Natural killer cell (primary cell): ENCODE measurements around the gene OAT. TPM values are rescaled to one million over a fixed set of nuclear protein-coding genes. Genes with fewer than 3 reads are reported as not detected.

Source experiments
- ATAC-seq, 3 donors: fragments of 150-1000 bp in 2 of 3; fragments of 200-7000 bp in 1 of 3; cut with Tn5 transposase; 1 replicate in 1 of 3; 2 replicates in 2 of 3; pipeline ENCODE4 v1.10.0; 2021; ENCODE audit warnings: mild to moderate bottlenecking in 2 of 3, moderate library complexity in 2 of 3
- DNase-seq, 2 donors: peaks; one replicate each; pipeline versions ENCODE4 v3.0.0 to v3.0.0-alpha.2; 2013 to 2021; ENCODE audit warnings: mixed read lengths in 1 of 2
- H3K27ac ChIP-seq: one replicate; pipeline ENCODE4 v1.5.1; 2013; ENCODE audit warnings: mild to moderate bottlenecking, low read length
- H3K27me3 ChIP-seq: one replicate; pipeline ENCODE4 v1.6.1; 2013; ENCODE audit warnings: low read length; ENCODE audit not compliant: control insufficient read depth, insufficient read depth
- H3K36me3 ChIP-seq: one replicate; pipeline ENCODE4 v1.6.1; 2013; ENCODE audit warnings: low read length; ENCODE audit not compliant: control insufficient read depth, insufficient read depth
- H3K4me1 ChIP-seq: one replicate; pipeline ENCODE4 v1.6.1; 2013; ENCODE audit warnings: low read length; ENCODE audit not compliant: control insufficient read depth, insufficient read depth
- H3K4me3 ChIP-seq: one replicate; pipeline ENCODE4 v1.5.1; 2013; ENCODE audit warnings: low read length
- H3K9me3 ChIP-seq: one replicate; pipeline ENCODE4 v1.6.1; 2013; ENCODE audit warnings: low read length; ENCODE audit not compliant: control insufficient read depth, insufficient read depth
- H3K27ac Mint-ChIP-seq, 2 donors: one replicate each; pipeline ENCODE4 v1.8.0; 2022; ENCODE audit warnings: mild to moderate bottlenecking in 2 of 2, mixed read lengths in 2 of 2, moderate library complexity in 1 of 2
- H3K27me3 Mint-ChIP-seq, 2 donors: one replicate each; pipeline ENCODE4 v1.8.0; 2022; ENCODE audit warnings: low read depth in 2 of 2, mixed read lengths in 2 of 2
- H3K36me3 Mint-ChIP-seq: one replicate; pipeline ENCODE4 v1.8.0; 2022; ENCODE audit warnings: mixed read lengths
- H3K4me1 Mint-ChIP-seq, 2 donors: one replicate each; pipeline ENCODE4 v1.8.0; 2022; ENCODE audit warnings: mixed read lengths in 2 of 2
- H3K4me3 Mint-ChIP-seq: one replicate; pipeline ENCODE4 v1.8.0; 2022; ENCODE audit warnings: mild to moderate bottlenecking, moderate library complexity, mixed read lengths
- H3K9me3 Mint-ChIP-seq, 2 donors: one replicate each; pipeline ENCODE4 v1.8.0; 2022; ENCODE audit warnings: mixed read lengths in 2 of 2
- CTCF ChIP-seq: fragments of 200-600 bp; IDR thresholded peaks from one replicate; pipeline ENCODE4 v1.8.0; 2022; ENCODE audit warnings: antibody characterized with exemption
- WGBS: methylation state at CpG from one replicate; pipeline ENCODE4 v1.1.7; 2013; ENCODE audit warnings: missing lambda C conversion rate; ENCODE audit not compliant: insufficient coverage; 5-methylcytosine and 5-hydroxymethylcytosine counted together
- intact Hi-C: fragments of 100-400 bp; cut with micrococcal nuclease; formaldehyde crosslinking; loops from one replicate; pipeline ENCODE4 v1.14.2; 2022
- total RNA-seq, 4 donors: library from RNA; stranded (reverse); fragments of 120-200 nt in 1 of 4; gene quantifications; one replicate each; pipeline versions ENCODE4 v1.2.3 to v1.2.4, GENCODE V29; 2013 to 2022

OAT gene
- total RNA-seq, 3 donors from 2014 or later (not counting 1 experiment from before 2014, with no cell fraction given) = 35.8 to 60.9 (median 48.4) TPM

GRCh38 chr10:124350806-124351205, 67.9 kb downstream of the OAT start:
- no peak overlapping the region for H3K4me3 ChIP-seq
- no peak for DNase-seq
- no peak for TF ChIP-seq CTCF
- no peak overlapping the region for H3K27ac Mint-ChIP-seq
- H3K4me3 Mint-ChIP-seq = no peak overlapping the region
- peaks cover 5% of the 10 kb centered on the region for H3K4me1 ChIP-seq
- H3K9me3 ChIP-seq = no peaks in the 10 kb centered on the region
- peaks cover 8 to 14% of the 10 kb centered on the region in 2 donors for H3K4me1 Mint-ChIP-seq
- no peaks in the 10 kb centered on the region for H3K9me3 Mint-ChIP-seq
- intact Hi-C loops = no loop called here
- no peaks in the 10 kb centered on the region for H3K36me3 Mint-ChIP-seq
- WGBS = 94% methylated on average over 7 of the region's 8 CpGs
- H3K27ac ChIP-seq = no peak overlapping the region
- ATAC-seq = no peak
- H3K27me3 ChIP-seq = no peaks in the 10 kb centered on the region
- no peaks in the 10 kb centered on the region for H3K36me3 ChIP-seq
- H3K27me3 Mint-ChIP-seq = peaks cover 14 to 15% of the 10 kb centered on the region in 2 donors

- Histone ChIP-seq H3K4me1 (peaks cover 5% of the 10 kb centered on the region), H3K27me3 (no peaks in the 10 kb centered on the region), H3K27ac (no peak overlapping the region), H3K36me3 (no peaks in the 10 kb centered on the region), H3K4me3 (no peak overlapping the region), H3K9me3 (no peaks in the 10 kb centered on the region)
- no peak for DNase-seq
- H3K36me3 Mint-ChIP-seq = no peaks in the 10 kb centered on the region
- no peak overlapping the region for H3K4me3 Mint-ChIP-seq
- no peak for ATAC-seq
- H3K4me1 Mint-ChIP-seq = peaks cover 4 to 11% of the 10 kb centered on the region in 2 donors
- 84% methylated on average over 5 of the region's 5 CpGs for WGBS
- H3K9me3 Mint-ChIP-seq = no peaks in the 10 kb centered on the region
- intact Hi-C loops = no loop called here
- H3K27me3 Mint-ChIP-seq = peaks cover 14 to 15% of the 10 kb centered on the region in 2 donors
- no peak for TF ChIP-seq CTCF
- no peak overlapping the region for H3K27ac Mint-ChIP-seq
These were observed 68.8 kb downstream of the OAT start for GRCh38 chr10:124349996-124350280.

GRCh38 chr10:124349231-124349995, 69.3 kb downstream of the OAT start:
- Mint-ChIP-seq H3K27ac (no peak overlapping the region), H3K4me3 (no peak overlapping the region), H3K36me3 (no peaks in the 10 kb centered on the region), H3K27me3 (peaks cover 12 to 14% of the 10 kb centered on the region in 2 donors), H3K4me1 (peaks cover 0 to 6% of the 10 kb centered on the region in 2 donors), H3K9me3 (no peaks in the 10 kb centered on the region)
- ATAC-seq = no peak
- intact Hi-C loops = no loop called here
- H3K27me3 ChIP-seq = no peaks in the 10 kb centered on the region
- H3K9me3 ChIP-seq = no peaks in the 10 kb centered on the region
- no peak overlapping the region for H3K4me3 ChIP-seq
- peaks cover 2% of the 10 kb centered on the region for H3K4me1 ChIP-seq
- no peak for TF ChIP-seq CTCF
- WGBS = 55% methylated on average over 16 of the region's 16 CpGs
- no peaks in the 10 kb centered on the region for H3K36me3 ChIP-seq
- DNase-seq = no peak
- no peak overlapping the region for H3K27ac ChIP-seq

GRCh38 chr10:124348801-124349200, 69.9 kb downstream of the OAT start:
- WGBS = 74% methylated on average over 8 of the region's 8 CpGs
- Mint-ChIP-seq H3K27ac (no peak overlapping the region), H3K27me3 (peaks cover 9 to 10% of the 10 kb centered on the region in 2 donors), H3K36me3 (no peaks in the 10 kb centered on the region), H3K4me1 (no peaks in the 10 kb centered on the region), H3K9me3 (no peaks in the 10 kb centered on the region), H3K4me3 (no peak overlapping the region)
- Histone ChIP-seq H3K9me3 (no peaks in the 10 kb centered on the region), H3K27me3 (no peaks in the 10 kb centered on the region), H3K27ac (no peak overlapping the region), H3K36me3 (no peaks in the 10 kb centered on the region), H3K4me1 (no peaks in the 10 kb centered on the region), H3K4me3 (no peak overlapping the region)
- intact Hi-C loops = no loop called here
- no peak for TF ChIP-seq CTCF
- no peak for ATAC-seq
- DNase-seq = no peak
